Measurements from ENCODE around the gene PSAP.

Gene PSAP

GRCh38 chr10:71820966-71821365 is 30.1 kb downstream of the PSAP start:
- no peak for TF ChIP-seq CTCF (IDR thresholded peaks at IDR 0.05)
- no peak overlapping the region for H3K27ac ChIP-seq

GRCh38 chr10:71819985-71820384 is 31.1 kb downstream of the PSAP start:
- no peak for DNase-seq (ENCODE audit: low spot score)
- H3K27ac ChIP-seq: no peak overlapping the region
- no peak overlapping the region for H3K4me3 ChIP-seq
- no peak for TF ChIP-seq CTCF (IDR thresholded peaks at IDR 0.05)

More at GRCh38 chr10:71820966-71821365, 30.1 kb downstream of the PSAP start:
- no peak for DNase-seq (ENCODE audit: low spot score)
- no peak overlapping the region for H3K4me3 ChIP-seq

GRCh38 chr10:71819441-71819861 is 31.6 kb downstream of the PSAP start:
- DNase-seq (ENCODE audit: low spot score): no peak
- no peak overlapping the region for H3K27ac ChIP-seq
- H3K4me3 ChIP-seq: no peak overlapping the region
- TF ChIP-seq CTCF (IDR thresholded peaks at IDR 0.05): no peak

GRCh38 chr10:71818674-71819260 is 32.3 kb downstream of the PSAP start:
- DNase-seq (ENCODE audit: low spot score): no peak
- no peak for TF ChIP-seq CTCF (IDR thresholded peaks at IDR 0.05)
- no peak overlapping the region for H3K4me3 ChIP-seq
- peak overlapping the region in 1 of 2 donors; percentile 52 for H3K27ac ChIP-seq

GRCh38 chr10:71817831-71818655 is 33.0 kb downstream of the PSAP start:
- H3K27ac ChIP-seq: peak overlapping the region in 1 of 2 donors; percentile 52
- no peak for TF ChIP-seq CTCF (IDR thresholded peaks at IDR 0.05)

GRCh38 chr10:71816936-71817618 is 34.0 kb downstream of the PSAP start:
- DNase-seq (ENCODE audit: low spot score): no peak
- no peak overlapping the region for H3K4me3 ChIP-seq
- H3K27ac ChIP-seq: peak overlapping the region in 1 of 2 donors; percentile 52
- TF ChIP-seq CTCF (IDR thresholded peaks at IDR 0.05): no peak

More at GRCh38 chr10:71817831-71818655, 33.0 kb downstream of the PSAP start:
- no peak for DNase-seq (ENCODE audit: low spot score)
- no peak overlapping the region for H3K4me3 ChIP-seq

Measured in coronary artery (tissue), 2 donors.